ENCODE measurements around the gene ZNRF4.
"Not testable (repeated sequence)": the region's sequence is repeated elsewhere in the genome, so short reads cannot be mapped to it uniquely, and the experiment has no call there.

The ZNRF4 gene, protein sequence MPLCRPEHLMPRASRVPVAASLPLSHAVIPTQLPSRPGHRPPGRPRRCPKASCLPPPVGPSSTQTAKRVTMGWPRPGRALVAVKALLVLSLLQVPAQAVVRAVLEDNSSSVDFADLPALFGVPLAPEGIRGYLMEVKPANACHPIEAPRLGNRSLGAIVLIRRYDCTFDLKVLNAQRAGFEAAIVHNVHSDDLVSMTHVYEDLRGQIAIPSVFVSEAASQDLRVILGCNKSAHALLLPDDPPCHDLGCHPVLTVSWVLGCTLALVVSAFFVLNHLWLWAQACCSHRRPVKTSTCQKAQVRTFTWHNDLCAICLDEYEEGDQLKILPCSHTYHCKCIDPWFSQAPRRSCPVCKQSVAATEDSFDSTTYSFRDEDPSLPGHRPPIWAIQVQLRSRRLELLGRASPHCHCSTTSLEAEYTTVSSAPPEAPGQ

GRCh38 chr19:5455367-5456129 is at the start of gene ZNRF4:
TSS of gene ZNRF4 (plus strand) at chr19:5455417. CDS start at chr19:5455492, 75 bp downstream.
- no peak for DNase-seq

GRCh38 chr19:5406198-5406597 is 49.0 kb upstream of the ZNRF4 start:
- not testable (repeated sequence) for DNase-seq

- DNase-seq, result no peak
Observed at GRCh38 chr19:5406816-5407215, 48.4 kb upstream of the ZNRF4 start.

DNA sequence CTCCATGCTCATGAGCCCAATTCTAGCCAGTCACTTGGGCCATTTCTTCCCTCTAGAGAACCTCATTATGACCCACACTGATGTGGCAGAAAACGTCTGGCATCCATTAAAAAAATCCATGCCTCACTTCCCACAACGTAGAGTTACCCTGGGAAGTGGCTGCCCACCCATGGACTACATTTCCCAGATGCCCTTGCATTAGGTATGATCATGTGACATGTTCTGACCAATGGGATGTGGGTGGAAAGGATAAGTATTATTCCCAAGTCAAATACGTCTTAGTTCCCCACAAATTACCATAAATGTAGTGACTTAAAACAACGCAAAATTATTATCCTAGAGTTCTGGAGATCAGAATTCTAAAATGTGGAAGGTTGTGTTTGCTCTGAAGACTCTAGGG is 47.9 kb upstream of the ZNRF4 start:
- DNase-seq, result no peak

GRCh38 chr19:5417495-5418436 is 37.5 kb upstream of the ZNRF4 start:
- DNase-seq, result no peak

- no peak for DNase-seq
Observed at GRCh38 chr19:5418677-5419076, 36.5 kb upstream of the ZNRF4 start.

- DNase-seq, result no peak
Observed at GRCh38 chr19:5420953-5421352, 34.3 kb upstream of the ZNRF4 start.

DNA sequence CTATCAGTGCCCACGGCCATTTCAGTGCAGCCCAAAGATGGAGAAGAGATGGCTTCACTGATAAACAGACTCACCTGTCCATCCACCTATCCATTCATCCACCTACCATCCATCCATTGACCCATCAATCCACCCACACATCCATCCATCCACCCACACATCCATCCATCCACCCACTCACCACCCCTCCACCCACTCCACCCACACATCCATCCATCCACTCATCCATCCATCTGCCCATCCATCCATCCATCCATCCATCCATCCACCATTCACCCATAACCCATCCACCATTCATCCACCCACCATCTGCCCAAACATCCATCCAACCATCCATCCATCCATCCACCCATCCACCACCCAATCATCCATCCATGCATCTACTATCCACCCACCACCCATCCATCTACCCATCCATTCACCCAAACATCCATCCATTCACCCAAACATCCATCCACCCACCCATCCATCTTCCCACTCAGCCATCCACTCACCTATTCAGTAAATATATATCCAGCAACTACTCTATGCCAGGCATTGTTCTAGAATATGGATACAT is 31.6 kb upstream of the ZNRF4 start:
- DNase-seq, result no peak

DNA sequence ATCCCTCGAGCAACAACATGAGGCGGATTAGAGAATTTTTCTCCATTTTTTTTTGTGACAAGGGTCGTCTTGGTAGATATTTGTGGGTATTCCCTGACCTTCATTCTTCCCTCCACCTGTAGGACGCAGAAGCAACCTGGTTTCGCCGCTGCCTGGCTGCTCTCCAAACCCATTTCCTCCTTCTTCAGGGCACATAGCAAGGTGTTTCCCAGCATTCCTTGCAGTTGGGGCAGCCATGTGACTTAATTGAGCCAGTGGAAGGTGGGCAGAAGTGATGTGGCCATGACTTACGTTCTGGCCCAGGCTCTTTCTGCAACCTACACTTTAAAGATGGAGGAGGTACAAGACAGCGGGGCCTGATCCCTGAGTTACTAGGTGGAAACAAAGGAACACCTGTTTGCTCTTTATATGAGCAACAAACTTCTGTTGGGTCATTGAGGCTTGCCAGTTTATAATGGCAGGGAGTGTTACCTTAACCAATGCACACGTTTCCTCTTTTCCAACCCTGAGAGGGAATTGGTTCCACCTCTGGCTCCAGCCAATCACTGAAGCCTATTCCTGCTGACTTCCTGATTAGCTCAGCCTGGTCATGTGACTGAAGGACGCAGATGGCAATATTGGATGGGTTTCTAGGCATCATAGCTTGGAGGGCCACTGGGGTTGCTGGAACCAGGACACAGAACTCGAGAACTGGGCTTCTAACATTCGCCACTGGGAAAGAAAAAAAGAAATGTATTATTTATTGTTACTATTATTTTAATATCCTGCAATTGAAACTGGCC is 30.8 kb upstream of the ZNRF4 start:
- DNase-seq, result no peak

DNA sequence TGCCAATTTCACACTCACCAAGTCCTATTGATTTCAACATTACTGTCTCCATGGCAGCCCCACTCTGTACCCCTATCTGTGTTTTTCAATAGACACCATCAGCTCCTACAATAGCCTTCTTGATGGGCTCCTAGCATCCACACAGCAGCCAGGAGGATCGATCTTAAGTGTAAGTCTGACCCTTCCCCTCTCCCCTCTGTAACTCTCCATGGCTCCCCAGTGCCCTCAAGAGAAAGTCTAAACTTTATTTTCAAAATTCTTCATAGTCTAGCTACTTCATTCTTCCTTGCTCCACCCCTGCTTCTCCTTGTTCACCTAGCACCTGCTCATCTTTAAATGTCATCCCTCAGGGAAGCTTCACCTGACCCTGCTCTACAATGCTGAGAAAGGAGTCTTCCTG is 30.0 kb upstream of the ZNRF4 start:
- DNase-seq, result no peak

GRCh38 chr19:5430237-5430636 is 25.0 kb upstream of the ZNRF4 start:
- DNase-seq, result no peak

DNA sequence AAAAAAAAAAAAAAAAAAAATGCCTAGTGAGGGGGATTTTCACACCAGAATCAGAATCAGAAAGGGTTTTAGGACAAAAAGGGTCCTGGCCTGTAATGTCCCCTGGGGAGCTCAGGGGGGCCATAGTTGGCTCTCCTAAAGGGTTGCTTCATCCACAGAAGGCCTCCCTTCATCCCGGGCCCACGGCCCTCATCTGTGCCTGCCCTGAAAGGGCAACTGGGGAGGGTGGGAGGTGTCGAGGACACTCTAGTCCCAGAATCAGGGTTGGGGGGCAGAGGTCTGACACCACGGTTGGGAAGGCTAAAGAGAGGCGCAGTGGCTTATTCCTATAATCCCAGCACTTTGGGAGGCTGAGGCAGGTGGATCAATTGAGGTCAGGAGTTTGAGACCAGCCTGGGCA is 22.5 kb upstream of the ZNRF4 start:
- DNase-seq, result no peak

DNA sequence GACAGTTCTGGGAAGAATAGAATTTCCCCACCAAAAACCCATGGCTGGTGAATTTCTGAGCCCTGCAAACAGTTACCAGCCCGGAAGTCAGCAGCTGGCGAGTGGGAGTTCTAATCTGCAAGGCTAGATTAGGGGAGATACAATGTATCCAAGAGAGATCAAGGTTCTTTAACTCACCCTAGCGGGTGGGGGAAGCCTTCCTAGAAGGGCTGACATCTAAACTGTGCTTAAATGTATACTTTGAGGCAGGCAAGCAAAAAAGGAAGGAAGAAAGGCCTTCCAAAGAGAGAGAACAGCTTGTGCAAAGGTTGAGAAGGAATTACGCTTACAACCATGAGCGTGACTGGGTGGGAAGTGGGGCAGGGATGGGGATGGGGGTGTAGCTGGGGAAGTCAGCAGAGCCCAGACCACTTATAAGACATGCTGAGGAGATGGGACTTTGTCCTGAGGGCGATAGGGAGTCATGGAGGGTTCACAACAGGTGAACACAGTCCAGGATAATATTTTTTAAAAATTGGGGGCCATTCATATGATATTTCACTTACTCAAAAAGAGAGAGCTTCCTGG is 20.8 kb upstream of the ZNRF4 start:
- DNase-seq, result no peak

DNA sequence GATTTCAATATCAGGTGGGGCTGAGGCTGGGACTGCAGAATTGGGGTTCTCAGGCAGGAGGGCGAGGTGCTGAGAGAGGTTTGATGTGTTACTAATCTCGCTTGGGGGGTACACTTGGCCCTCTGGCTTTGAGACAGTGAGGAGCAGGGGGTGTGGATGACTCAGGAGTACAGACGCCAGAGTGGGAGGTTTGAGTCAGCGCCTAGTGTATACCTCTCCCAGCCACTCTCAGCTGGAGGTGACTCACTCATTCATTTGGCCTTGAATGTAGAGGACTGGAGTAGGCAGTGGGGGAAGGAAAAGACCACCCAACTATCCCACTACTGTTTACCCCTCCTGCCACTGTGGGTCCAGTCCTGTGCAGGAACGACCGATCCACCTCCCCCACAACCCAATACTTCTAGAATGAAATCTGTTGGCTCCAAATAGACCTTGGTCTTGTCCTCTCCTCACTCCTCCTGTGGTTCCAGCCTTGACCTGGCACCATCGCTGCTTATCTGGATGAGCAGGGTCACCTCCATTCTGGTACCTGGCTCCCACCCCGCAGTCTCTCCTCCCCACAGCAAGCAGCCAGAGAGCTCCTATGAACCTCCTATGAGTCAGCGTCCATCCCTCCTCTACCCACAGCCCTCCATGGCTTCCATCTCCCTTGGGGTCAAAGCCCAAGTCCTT is 20.1 kb upstream of the ZNRF4 start:
- DNase-seq, result no peak

GRCh38 chr19:5435642-5436017 is 19.6 kb upstream of the ZNRF4 start:
- DNase-seq, result no peak

DNA sequence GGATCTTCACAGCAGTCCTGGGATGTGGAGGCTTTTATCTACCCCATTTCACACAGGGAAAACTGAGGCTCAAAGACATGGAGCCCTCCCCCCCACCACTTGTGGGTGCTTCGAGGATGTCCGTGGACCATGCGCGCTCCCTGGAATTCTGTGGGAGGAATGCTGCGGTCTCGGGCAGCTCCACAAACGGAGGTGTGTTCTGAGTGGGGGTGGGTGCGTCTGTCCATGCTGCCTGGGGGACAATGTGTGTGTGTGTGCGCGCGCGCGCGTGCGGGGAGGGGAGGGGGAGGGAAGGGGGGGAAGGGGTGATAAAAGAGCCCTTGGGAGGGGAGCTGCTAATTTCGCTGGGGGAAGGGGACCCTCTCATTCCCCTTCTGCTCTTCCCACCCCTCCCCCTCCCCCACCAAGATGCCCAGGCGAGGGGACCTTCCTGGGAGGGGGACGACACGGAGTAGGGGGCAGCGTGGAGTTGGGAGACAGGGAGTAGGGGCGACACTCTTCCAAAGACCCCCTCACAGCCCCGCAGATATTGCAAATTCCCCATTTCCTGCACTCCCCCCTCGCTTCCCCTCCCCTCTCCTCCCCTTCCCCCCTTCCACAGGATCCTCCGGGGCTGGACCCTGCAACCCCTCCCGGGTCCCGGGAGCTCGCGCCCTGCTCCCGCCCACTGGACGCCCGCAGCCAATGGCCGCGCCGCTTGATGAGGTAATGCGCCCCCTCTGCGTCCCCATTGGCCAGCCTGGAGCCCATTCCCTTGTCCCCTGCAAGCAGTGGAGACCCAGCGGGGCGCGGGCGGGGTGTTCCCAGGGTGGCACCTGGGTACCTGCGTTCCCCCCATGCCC is 18.9 kb upstream of the ZNRF4 start:
- no peak for DNase-seq

GRCh38 chr19:5436948-5437306 is 18.3 kb upstream of the ZNRF4 start:
- DNase-seq, result no peak

DNA sequence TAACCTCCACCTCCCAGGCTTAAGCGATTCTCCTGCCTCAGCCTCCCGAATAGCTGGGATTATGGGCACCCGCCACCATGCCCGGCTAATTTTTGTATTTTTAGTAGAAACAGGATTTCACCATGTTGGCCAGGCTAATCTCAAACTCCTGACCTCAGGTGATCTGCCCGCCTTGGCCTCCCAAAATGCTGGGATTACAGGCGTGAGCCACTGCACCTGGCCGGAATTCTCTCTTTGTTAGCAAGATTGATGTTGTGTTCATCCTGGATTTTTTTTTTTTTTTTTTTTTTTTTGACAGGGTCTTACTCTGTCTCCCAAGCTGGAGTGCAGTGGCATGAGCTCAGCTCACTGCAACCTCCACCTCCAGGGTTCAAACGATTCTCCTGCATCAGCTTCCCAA is 16.5 kb upstream of the ZNRF4 start:
- DNase-seq, result not testable (repeated sequence)

DNA sequence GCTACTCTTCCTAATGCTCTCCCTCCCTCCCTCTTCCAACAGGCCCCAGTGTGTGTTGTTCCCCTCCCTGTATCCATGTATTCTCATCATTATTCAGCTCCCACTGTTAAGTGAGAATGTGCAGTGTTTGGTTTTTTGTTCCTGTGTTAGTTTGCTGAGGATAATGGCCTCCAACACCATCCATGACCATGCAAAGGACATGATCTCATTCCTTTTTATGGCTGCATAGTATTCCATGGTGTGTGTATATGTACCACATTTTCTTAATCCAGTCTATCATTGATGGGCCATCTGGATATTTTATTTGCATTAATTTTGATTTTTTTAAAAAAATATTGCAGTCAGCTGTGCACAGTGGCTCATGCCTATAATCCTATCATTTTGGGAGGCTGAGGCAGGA is 15.8 kb upstream of the ZNRF4 start:
- no peak for DNase-seq

DNA sequence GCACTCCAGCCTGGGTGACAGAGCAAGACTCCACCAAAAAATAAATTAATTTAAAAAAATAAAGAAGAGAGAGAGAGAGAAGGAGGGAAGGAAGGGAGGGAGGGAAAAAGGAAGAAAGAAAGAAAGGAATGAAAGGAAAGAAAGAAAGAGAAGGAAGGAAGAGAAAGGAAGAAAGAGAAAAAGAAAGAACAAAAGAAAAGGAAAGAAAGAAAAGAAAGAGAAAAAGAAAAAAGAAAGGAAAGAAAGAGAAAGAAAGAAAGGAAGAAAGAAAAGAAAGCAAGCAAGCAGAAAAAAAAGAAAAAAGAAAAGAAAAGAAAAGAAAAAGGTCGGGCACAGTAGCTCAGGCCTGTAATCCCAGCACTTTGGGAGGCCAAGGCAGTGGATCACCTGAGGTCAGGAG is 14.9 kb upstream of the ZNRF4 start:
- DNase-seq, result no peak
